ENCODE data around the gene EFCAB3. TPM values are rescaled to one million over a fixed set of nuclear protein-coding genes. Genes with fewer than 3 reads are reported as not detected.

EFCAB3 gene
- total and polyA plus RNA-seq, 12 donors: not detected

Small RNA genes lying within 50 kb of the gene (small RNA-seq; reads per million reads assigned to genes)
- gene RNU7-52P: 0 reads per million in 2 donors

Other genes with a start within 250 kb of the EFCAB3 start
- gene METTL2A, start 43.3 kb downstream of the EFCAB3 start, total RNA-seq: 10 to 100 TPM; 11.0 to 31.2 (median 18.7) TPM
- 10 to 100 TPM in 1 of 3 donors, 1 to 10 TPM in 2; 5.1 to 20.6 (median 5.6) TPM for gene METTL2A, start 43.3 kb downstream of the EFCAB3 start, polyA plus RNA-seq
- gene TLK2, start 98.3 kb downstream of the EFCAB3 start, total RNA-seq: 10 to 100 TPM; 18.2 to 68.3 (median 31.6) TPM
- gene TLK2, start 98.3 kb downstream of the EFCAB3 start, polyA plus RNA-seq: 10 to 100 TPM; 13.2 to 55.9 (median 13.6) TPM
- 10 to 100 TPM; 13.2 to 68.3 (median 32.9) TPM for gene MRC2, start 247.1 kb downstream of the EFCAB3 start, total RNA-seq
- gene MRC2, start 247.1 kb downstream of the EFCAB3 start, polyA plus RNA-seq: 10 to 100 TPM in 2 of 3 donors, 1 to 10 TPM in 1; 5.2 to 41.3 (median 22.3) TPM